ENCODE results near the gene RYR2. TPM values are rescaled to one million over a fixed set of nuclear protein-coding genes. Genes with fewer than 3 reads are reported as not detected.

RYR2 gene
- total RNA-seq, 3 donors from 2014 or later = 0.16 to 0.59 (median 0.33) TPM

- no peak overlapping the region for H3K4me3 ChIP-seq
- TF ChIP-seq POLR2A (IDR thresholded peaks at IDR 0.05) = no peak
- no peak for TF ChIP-seq CTCF (IDR thresholded peaks at IDR 0.05)
- TF ChIP-seq POLR2AphosphoS5 (IDR thresholded peaks at IDR 0.05) = no peak
- H3K9me3 ChIP-seq = no peaks in the 10 kb centered on the region
- intact Hi-C loops (cut with DNase I; ENCODE audit: low total_unique reads) = no loop called here
- H3K4me1 ChIP-seq = no peaks in the 10 kb centered on the region
- H3K27ac ChIP-seq = no peak overlapping the region
- H3K27me3 ChIP-seq = no peaks in the 10 kb centered on the region
- H3K36me3 ChIP-seq = no peaks in the 10 kb centered on the region
- no peak for DNase-seq (ENCODE audit: low spot score in 2 of 2)
Observed at GRCh38 chr1:237154157-237154556, 112.2 kb downstream of the RYR2 start.

DNA sequence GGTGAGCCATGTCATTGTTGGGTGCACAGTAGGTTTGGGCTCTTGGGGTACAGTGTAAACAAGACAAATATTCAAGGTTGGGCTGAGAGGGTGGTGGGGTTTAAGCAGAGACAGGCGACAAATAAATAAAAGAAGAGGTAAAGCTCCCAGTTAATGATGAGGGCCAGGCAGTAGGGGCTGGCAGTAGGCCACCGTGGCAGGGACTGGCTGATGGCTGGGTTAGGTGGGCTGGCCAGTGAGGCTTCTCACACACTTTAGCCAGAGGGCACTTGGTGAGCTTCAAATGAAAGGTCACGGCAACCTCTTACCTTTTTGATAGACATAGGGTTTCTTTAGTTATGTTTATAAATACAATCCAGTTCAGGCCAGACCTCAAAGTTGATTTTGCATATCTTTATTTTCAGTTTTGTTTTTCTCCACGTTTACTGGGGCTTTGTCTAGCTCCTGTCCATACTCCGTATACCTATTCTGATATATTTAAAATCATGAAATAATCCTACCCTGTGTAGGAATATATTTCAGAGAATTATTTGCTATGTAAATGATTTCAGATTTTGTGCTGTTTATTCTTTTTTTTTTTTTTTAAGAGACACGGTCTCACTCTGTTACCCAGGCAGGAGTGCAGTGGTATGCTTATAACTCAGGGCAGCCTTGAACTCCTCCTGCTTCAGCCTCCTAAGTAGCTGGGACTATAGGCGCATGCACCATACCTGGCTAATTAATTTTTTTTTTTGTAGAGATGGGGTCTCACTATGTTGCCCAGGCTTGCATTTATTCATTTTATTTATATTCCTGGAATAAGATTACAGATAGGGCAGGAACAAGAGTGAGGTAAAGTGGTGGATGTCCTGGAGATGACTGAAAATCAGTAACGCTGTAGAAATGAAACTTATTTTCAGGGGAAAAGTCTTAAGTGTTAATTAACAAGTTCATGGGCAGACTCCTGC lies 122.7 kb downstream of the RYR2 start:
- TF ChIP-seq CTCF (IDR thresholded peaks at IDR 0.05) (no peak), POLR2AphosphoS5 (IDR thresholded peaks at IDR 0.05) (no peak), POLR2A (IDR thresholded peaks at IDR 0.05) (no peak)
- DNase-seq (ENCODE audit: low spot score in 2 of 2) = no peak
- intact Hi-C loops (cut with DNase I; ENCODE audit: low total_unique reads) = no loop called here
- H3K9me3 ChIP-seq = no peaks in the 10 kb centered on the region
- no peak overlapping the region for H3K4me3 ChIP-seq
- no peak overlapping the region for H3K27ac ChIP-seq
- no peaks in the 10 kb centered on the region for H3K36me3 ChIP-seq
- H3K4me1 ChIP-seq = no peaks in the 10 kb centered on the region
- H3K27me3 ChIP-seq = no peaks in the 10 kb centered on the region

DNA sequence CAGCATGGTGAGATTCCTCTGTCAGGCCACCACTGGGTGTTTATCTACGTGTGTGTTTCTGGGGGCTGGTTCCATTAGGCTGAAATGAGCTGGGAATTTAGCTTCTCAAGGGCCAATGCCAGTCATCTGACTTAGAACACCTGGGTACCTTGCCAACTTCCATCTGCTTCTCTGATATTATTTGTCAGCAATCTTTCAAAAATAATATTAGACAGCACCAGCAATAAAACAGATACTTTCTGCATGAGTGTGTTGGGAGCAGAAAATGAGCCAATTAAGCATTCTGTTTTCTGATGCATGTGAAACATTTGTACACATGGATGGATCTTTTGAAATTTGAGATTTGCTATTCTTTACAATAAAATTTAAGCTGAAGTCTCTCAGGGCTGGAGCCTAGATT lies 124.1 kb downstream of the RYR2 start:
- H3K36me3 ChIP-seq = no peaks in the 10 kb centered on the region
- no peaks in the 10 kb centered on the region for H3K4me1 ChIP-seq
- no peak for DNase-seq (ENCODE audit: low spot score in 2 of 2)
- no peak overlapping the region for H3K27ac ChIP-seq
- H3K27me3 ChIP-seq = no peaks in the 10 kb centered on the region
- intact Hi-C loops (cut with DNase I; ENCODE audit: low total_unique reads) = no loop called here
- TF ChIP-seq CTCF (IDR thresholded peaks at IDR 0.05) (no peak), POLR2AphosphoS5 (IDR thresholded peaks at IDR 0.05) (no peak), POLR2A (IDR thresholded peaks at IDR 0.05) (no peak)
- H3K4me3 ChIP-seq = no peak overlapping the region
- H3K9me3 ChIP-seq = no peaks in the 10 kb centered on the region

DNA sequence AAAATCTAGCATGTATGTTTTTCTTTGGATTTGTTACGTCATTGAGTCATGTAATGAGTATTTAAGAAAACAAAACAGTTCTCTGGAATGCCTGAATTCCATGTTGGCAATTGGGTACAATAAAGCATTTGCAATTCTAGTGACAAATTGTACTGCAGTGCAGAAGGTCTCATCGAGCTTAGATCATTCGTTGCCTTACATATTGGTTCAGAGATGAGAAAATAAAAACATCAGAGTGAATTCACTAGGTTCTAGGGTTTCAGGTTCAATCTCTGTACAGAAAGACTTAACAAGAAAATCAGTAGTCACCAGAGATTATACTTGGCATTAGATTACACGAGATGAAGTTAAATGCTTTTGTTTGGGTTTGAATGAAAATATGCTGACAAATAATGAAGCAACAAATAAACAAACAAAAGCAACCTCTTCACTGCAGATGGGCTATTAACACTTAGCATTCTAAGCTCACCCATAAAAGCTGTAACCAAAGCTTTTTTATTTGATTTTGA lies 124.7 kb downstream of the RYR2 start:
- intact Hi-C loops (cut with DNase I; ENCODE audit: low total_unique reads) = no loop called here
- H3K4me1 ChIP-seq = no peaks in the 10 kb centered on the region
- H3K27ac ChIP-seq = no peak overlapping the region

More for the DNA sequence above, 124.7 kb downstream of the RYR2 start:
- Histone ChIP-seq H3K36me3 (no peaks in the 10 kb centered on the region), H3K4me3 (no peak overlapping the region), H3K27me3 (no peaks in the 10 kb centered on the region), H3K9me3 (no peaks in the 10 kb centered on the region)
- no peak for DNase-seq (ENCODE audit: low spot score in 2 of 2)
- TF ChIP-seq POLR2A (IDR thresholded peaks at IDR 0.05) (no peak), POLR2AphosphoS5 (IDR thresholded peaks at IDR 0.05) (no peak), CTCF (IDR thresholded peaks at IDR 0.05) (no peak)

Data from breast epithelium (tissue), 4 donors.